ENCODE results near the gene TREH. TPM values are rescaled to one million over a fixed set of nuclear protein-coding genes. Genes with fewer than 3 reads are reported as not detected.

The TREH gene
- total and polyA plus RNA-seq, 7 donors = 0.46 to 1.4 (median 1.2) TPM; not detected in 4

DNA sequence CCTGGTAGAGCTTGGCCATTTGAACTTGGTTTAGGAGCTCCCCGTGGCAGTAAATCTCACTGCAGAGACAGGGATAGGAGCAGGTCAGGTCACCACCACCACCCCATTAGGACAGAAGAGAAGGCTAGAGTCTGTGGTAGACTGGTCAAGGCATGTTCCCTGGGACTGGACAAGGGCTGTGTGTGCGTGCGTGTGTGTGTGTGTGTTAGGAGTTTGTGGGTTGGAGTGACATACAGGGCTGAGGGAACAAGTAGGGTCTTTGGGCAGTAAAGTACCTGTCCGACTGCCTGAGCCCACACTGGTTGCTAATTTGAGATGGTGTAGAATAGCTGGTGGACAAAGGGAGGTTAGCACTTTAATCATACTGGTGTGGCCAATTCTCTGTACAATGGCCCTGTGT is 16.1 kb downstream of the TREH start:
- Histone ChIP-seq H3K27ac (no peak overlapping the region), H3K4me1 (peaks cover 0 to 16% (median 12%) of the 10 kb centered on the region in 4 donors), H3K9me3 (no peaks in the 10 kb centered on the region), H3K4me3 (no peak overlapping the region), H3K36me3 (no peaks in the 10 kb centered on the region), H3K27me3 (no peaks in the 10 kb centered on the region)
- DNase-seq = no peak
- TF ChIP-seq POLR2AphosphoS5 (IDR thresholded peaks at IDR 0.05) (no peak), EP300 (IDR thresholded peaks at IDR 0.05) (no peak), POLR2A (IDR thresholded peaks at IDR 0.05) (no peak)
- TF ChIP-seq, protein P1, sequence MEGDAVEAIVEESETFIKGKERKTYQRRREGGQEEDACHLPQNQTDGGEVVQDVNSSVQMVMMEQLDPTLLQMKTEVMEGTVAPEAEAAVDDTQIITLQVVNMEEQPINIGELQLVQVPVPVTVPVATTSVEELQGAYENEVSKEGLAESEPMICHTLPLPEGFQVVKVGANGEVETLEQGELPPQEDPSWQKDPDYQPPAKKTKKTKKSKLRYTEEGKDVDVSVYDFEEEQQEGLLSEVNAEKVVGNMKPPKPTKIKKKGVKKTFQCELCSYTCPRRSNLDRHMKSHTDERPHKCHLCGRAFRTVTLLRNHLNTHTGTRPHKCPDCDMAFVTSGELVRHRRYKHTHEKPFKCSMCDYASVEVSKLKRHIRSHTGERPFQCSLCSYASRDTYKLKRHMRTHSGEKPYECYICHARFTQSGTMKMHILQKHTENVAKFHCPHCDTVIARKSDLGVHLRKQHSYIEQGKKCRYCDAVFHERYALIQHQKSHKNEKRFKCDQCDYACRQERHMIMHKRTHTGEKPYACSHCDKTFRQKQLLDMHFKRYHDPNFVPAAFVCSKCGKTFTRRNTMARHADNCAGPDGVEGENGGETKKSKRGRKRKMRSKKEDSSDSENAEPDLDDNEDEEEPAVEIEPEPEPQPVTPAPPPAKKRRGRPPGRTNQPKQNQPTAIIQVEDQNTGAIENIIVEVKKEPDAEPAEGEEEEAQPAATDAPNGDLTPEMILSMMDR (IDR thresholded peaks at IDR 0.05) = no peak
- intact Hi-C loops (cut with DNase I) = no loop called here
- 92 to 93% methylated on average over 4 of the region's 4 CpGs for WGBS, 2 donors

DNA sequence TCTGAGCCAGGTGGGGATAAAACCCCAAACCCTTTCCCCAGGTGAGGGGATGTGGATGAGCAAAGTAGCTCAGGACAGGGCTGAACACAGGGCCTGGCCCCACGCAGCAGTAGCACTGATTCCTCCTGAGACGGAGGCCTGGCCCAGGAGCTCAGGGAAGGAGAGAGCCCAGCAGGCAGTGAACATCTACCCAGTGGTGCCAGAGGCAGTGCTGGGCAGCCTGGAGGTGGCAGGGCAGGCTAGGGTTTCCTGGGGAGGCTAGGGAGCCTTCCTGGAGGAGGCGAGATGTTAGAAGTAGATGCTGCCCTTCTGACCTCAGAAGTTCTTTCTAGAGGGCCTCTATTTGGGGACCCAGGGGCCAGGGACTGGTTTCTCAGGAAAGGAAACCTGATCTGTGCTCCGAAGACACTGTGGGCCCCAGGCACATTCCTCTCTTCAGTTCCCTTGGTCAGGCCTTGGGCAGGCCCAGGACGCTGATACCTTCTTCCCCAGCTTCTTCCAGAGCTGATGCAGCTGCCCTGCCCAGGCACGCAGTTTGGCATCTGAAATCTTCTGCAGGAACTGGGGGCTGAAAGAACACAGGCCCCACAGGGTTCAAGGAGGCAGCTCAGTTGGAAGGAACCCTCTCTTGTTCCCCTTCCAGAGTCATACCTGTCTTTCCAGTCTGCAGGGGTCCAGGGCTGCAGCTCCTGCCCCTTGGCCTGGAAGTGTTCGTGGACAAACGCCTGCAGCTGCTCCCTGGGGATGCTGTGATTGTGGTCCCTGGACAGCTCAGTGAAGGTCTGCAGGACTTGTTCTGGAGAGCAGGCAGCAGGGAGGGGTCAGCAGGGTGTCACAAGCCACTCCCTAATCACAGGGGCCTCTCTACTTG is 16.8 kb downstream of the TREH start:
- H3K36me3 ChIP-seq = peaks cover 0 to 4% (median 0%) of the 10 kb centered on the region in 4 donors
- 82 to 87% methylated on average over 8 of the region's 8 CpGs for WGBS, 2 donors
- intact Hi-C loops (cut with DNase I) = no loop called here
- no peak for DNase-seq
- H3K27me3 ChIP-seq = no peaks in the 10 kb centered on the region
- H3K4me3 ChIP-seq = no peak overlapping the region
- H3K4me1 ChIP-seq = peaks cover 0 to 18% (median 12%) of the 10 kb centered on the region in 4 donors
- H3K27ac ChIP-seq = no peak overlapping the region
- no peaks in the 10 kb centered on the region for H3K9me3 ChIP-seq
- no peak for TF ChIP-seq POLR2AphosphoS5 (IDR thresholded peaks at IDR 0.05)
- no peak for TF ChIP-seq POLR2A (IDR thresholded peaks at IDR 0.05)
- TF ChIP-seq EP300 (IDR thresholded peaks at IDR 0.05) = no peak
- TF ChIP-seq, protein P1 (IDR thresholded peaks at IDR 0.05) = no peak

DNA sequence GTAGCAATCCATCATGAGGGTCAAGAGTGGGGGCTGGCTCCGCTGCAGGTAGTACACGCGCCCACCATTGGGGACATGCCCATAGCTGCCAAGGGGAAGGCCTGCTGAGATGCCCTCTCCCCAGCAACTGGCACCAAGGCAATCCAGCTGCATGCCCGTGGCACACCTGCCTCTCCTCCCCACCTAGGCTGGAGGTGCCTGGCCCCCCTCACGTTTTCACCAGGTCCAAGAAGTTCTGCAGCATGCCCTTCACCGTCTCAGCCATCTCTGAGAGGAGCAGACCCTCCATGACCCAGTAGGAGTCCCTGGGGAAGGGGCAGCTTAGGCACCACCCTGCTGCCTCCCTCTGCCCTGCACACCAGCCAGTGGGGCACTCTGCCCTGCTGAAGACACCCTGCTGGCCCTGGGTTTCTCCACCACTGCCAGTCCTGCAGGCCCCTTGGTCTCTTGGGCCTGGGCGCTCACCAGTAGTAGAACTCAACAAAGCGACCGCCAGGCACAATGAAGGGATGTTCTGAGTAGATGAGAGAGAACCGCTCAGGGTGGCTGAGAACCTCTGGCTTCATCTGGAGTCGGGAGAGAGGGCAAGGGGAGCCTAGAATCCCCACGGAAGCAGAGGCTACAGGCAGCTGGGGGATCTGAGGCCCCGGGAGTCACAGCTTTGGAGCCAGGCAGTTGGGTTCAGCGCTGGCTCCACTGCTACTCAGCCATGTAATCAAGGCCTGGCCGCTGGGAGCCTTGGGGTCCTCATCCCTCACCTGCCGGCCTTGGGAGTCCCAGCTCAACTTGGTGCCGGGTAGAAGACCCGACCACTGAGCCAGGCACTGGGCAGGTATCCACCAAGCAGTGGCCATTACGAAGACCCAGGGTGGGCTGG is 17.8 kb downstream of the TREH start:
- H3K27me3 ChIP-seq = no peaks in the 10 kb centered on the region
- H3K9me3 ChIP-seq = no peaks in the 10 kb centered on the region
- peaks cover 0 to 18% (median 12%) of the 10 kb centered on the region in 4 donors for H3K4me1 ChIP-seq
- no peak for TF ChIP-seq POLR2AphosphoS5 (IDR thresholded peaks at IDR 0.05)
- TF ChIP-seq POLR2A (IDR thresholded peaks at IDR 0.05) = no peak
- H3K4me3 ChIP-seq = no peak overlapping the region
- H3K36me3 ChIP-seq = peaks cover 0 to 13% (median 2%) of the 10 kb centered on the region in 4 donors
- intact Hi-C loops (cut with DNase I) = no loop called here
- no peak for DNase-seq
- WGBS, 2 donors = 93% methylated on average over 19 of the region's 19 CpGs
- no peak overlapping the region for H3K27ac ChIP-seq

DNA sequence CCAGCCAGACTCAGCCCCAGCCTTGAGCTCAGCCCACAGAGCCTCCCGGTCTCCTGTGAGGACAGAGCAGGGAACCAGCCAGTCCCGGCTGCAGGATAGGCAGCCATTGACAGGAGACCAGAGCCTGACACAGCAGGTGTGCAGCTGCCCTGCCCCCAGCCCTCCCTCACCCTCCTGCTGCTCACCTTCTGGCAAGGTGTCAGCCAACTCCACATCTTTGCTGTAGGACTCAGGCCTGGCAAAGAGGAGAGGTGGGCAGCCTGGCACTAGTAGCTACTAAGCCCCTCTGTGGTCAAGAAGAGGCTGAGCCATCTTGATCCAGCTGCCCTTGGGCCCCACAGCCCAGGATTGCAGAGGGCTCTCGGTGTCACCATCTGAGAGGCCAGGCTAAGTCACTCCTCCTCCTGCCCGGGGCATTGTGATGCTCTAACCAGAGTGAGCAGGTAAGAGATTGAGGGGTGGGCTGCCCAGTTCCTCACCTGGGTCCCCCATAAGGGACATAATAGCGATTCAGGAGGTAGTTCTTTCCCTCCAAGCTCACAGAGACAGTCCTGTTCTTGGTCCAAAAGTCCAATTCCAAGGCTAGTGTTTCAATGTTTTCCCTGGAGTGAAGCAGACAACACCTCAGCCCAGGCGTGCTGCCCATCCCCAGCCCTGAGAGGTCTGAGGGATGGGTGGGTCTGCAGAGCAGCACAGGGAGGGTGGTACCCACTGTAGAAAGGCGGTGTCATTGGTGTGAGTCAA is 18.6 kb downstream of the TREH start:
- TF ChIP-seq POLR2AphosphoS5 (IDR thresholded peaks at IDR 0.05) (no peak), POLR2A (IDR thresholded peaks at IDR 0.05) (no peak)
- TF ChIP-seq, protein P1 (IDR thresholded peaks at IDR 0.05) = no peak
- Histone ChIP-seq H3K9me3 (no peaks in the 10 kb centered on the region), H3K4me1 (peaks cover 0 to 18% (median 12%) of the 10 kb centered on the region in 4 donors), H3K36me3 (peaks cover 0 to 22% (median 7%) of the 10 kb centered on the region in 4 donors), H3K27me3 (no peaks in the 10 kb centered on the region), H3K4me3 (no peak overlapping the region), H3K27ac (no peak overlapping the region)
- DNase-seq = no peak
- 64 to 79% methylated on average over 7 of the region's 7 CpGs for WGBS, 2 donors
- intact Hi-C loops (cut with DNase I) = no loop called here

Data from sigmoid colon (tissue), 7 donors.